Sigmoid colon (tissue), 7 donors: ENCODE measurements around the gene RBFOX1. TPM values are rescaled to one million over a fixed set of nuclear protein-coding genes. Genes with fewer than 3 reads are reported as not detected.

Experiments
- DNase-seq: peaks from one replicate; pipeline ENCODE4 v3.0.0-alpha.2; 2019
- H3K27ac ChIP-seq, 4 donors: fragments of 200-600 bp; sonication (generic); one replicate each; pipeline ENCODE4 v1.5.1; 2016 to 2019; ENCODE audit warnings: mild to moderate bottlenecking in 1 of 4
- H3K27me3 ChIP-seq, 3 donors: fragments of 200-600 bp; sonication (generic); one replicate each; pipeline ENCODE4 v1.5.1; 2019; ENCODE audit warnings: mild to moderate bottlenecking in 1 of 3
- H3K36me3 ChIP-seq, 4 donors: fragments of 200-600 bp; sonication (generic); one replicate each; pipeline ENCODE4 v1.5.1; 2016 to 2019
- H3K4me1 ChIP-seq, 4 donors: fragments of 200-600 bp; sonication (generic); one replicate each; pipeline ENCODE4 v1.5.1; 2017 to 2019
- H3K4me3 ChIP-seq, 4 donors: fragments of 200-600 bp; sonication (generic); one replicate each; pipeline ENCODE4 v1.5.1; 2017 to 2019; ENCODE audit warnings: mild to moderate bottlenecking in 2 of 4, moderate library complexity in 1 of 4
- H3K9me3 ChIP-seq, 4 donors: fragments of 200-600 bp in 3 of 4; sonication (generic) in 3 of 4; one replicate each; pipeline versions ENCODE4 v1.5.1 to v1.6.1; 2013 to 2019
- CTCF ChIP-seq, 4 experiments: fragments of 450-650 bp in 3 of 4; fragments of 200-600 bp in 1 of 4; IDR thresholded peaks; one replicate each; pipeline ENCODE4 v1.5.1; 2016 to 2019; ENCODE audit warnings: antibody characterized with exemption in 4 of 4, mild to moderate bottlenecking in 3 of 4, moderate library complexity in 2 of 4
- EP300 ChIP-seq, 4 donors: sonication (generic); formaldehyde crosslinking; IDR thresholded peaks; one replicate each; pipeline ENCODE4 v1.6.1; 2017; ENCODE audit warnings: antibody characterized with exemption in 4 of 4
- POLR2A ChIP-seq, 2 donors: fragments of 450-650 bp; IDR thresholded peaks; one replicate each; pipeline ENCODE4 v1.6.1; 2016; ENCODE audit warnings: antibody characterized with exemption in 2 of 2, mild to moderate bottlenecking in 2 of 2, moderate library complexity in 2 of 2
- POLR2AphosphoS5 ChIP-seq, 4 donors: sonication (generic); formaldehyde crosslinking; IDR thresholded peaks; one replicate each; pipeline ENCODE4 v1.6.1; 2017; ENCODE audit warnings: antibody characterized with exemption in 4 of 4
- WGBS, 2 donors: extraction: QIAGEN DNeasy Blood & Tissue Kit; methylation state at CpG; one replicate each; pipeline ENCODE4 v1.1.7; 2013; 5-methylcytosine and 5-hydroxymethylcytosine counted together
- intact Hi-C: fragments of 100-400 bp; cut with DNase I; formaldehyde crosslinking; loops from one replicate; pipeline ENCODE4 v1.15.1; 2023
- polyA plus RNA-seq, 3 donors: library from polyadenylated mRNA; stranded (reverse); fragments of 200-250 nt; gene quantifications; one replicate each; pipeline ENCODE4 v1.2.3, GENCODE V29; 2013
- total RNA-seq, 4 donors: library from RNA; depleted of rRNA; stranded (reverse); fragments of >200 nt; gene quantifications; one replicate each; pipeline ENCODE4 v1.1.0, GENCODE V29; 2016
- donor health status: healthy with polysubstance abuse.
- donor health status: Bipolar disorder and iron deficiency.
- donor health status: healthy.

RBFOX1 gene
- total and polyA plus RNA-seq, 7 donors, result under 0.01 to 4.4 (median 0.51) TPM; not detected in 3

GRCh38 chr16:7629571-7629970 is 296.9 kb downstream of the RBFOX1 start:
- TF ChIP-seq EP300 (IDR thresholded peaks at IDR 0.05), result no peak
- no peak for TF ChIP-seq POLR2AphosphoS5 (IDR thresholded peaks at IDR 0.05)
- TF ChIP-seq POLR2A (IDR thresholded peaks at IDR 0.05), result no peak
- no peak for TF ChIP-seq CTCF (IDR thresholded peaks at IDR 0.05)
- Histone ChIP-seq H3K36me3 (no peaks in the 10 kb centered on the region), H3K9me3 (no peaks in the 10 kb centered on the region), H3K4me3 (no peak overlapping the region), H3K27ac (no peak overlapping the region), H3K4me1 (no peaks in the 10 kb centered on the region), H3K27me3 (no peaks in the 10 kb centered on the region)
- 90 to 95% methylated on average over 5 of the region's 5 CpGs for WGBS, 2 donors
- intact Hi-C loops, result no loop called here
- DNase-seq, result no peak

GRCh38 chr16:7637446-7637845 is 304.8 kb downstream of the RBFOX1 start:
- no peaks in the 10 kb centered on the region for H3K36me3 ChIP-seq
- H3K27me3 ChIP-seq, result no peaks in the 10 kb centered on the region
- no peak for DNase-seq
- intact Hi-C loops, result no loop called here
- no peak overlapping the region for H3K4me3 ChIP-seq
- no peak for TF ChIP-seq POLR2A (IDR thresholded peaks at IDR 0.05)
- no peak for TF ChIP-seq POLR2AphosphoS5 (IDR thresholded peaks at IDR 0.05)
- TF ChIP-seq CTCF (IDR thresholded peaks at IDR 0.05), result no peak
- TF ChIP-seq EP300 (IDR thresholded peaks at IDR 0.05), result no peak
- 74 to 88% methylated on average over 4 of the region's 4 CpGs for WGBS, 2 donors
- no peaks in the 10 kb centered on the region for H3K9me3 ChIP-seq
- H3K4me1 ChIP-seq, result no peaks in the 10 kb centered on the region
- no peak overlapping the region for H3K27ac ChIP-seq

- H3K4me1 ChIP-seq, result no peaks in the 10 kb centered on the region
- no peak overlapping the region for H3K27ac ChIP-seq
- no peaks in the 10 kb centered on the region for H3K9me3 ChIP-seq
- H3K4me3 ChIP-seq, result no peak overlapping the region
- WGBS, 2 donors, result 86 to 90% methylated on average over 5 of the region's 5 CpGs
- TF ChIP-seq EP300 (IDR thresholded peaks at IDR 0.05) (no peak), POLR2A (IDR thresholded peaks at IDR 0.05) (no peak), POLR2AphosphoS5 (IDR thresholded peaks at IDR 0.05) (no peak), CTCF (IDR thresholded peaks at IDR 0.05) (no peak)
- no peaks in the 10 kb centered on the region for H3K36me3 ChIP-seq
- DNase-seq, result no peak
- intact Hi-C loops, result no loop called here
- no peaks in the 10 kb centered on the region for H3K27me3 ChIP-seq
Observed at GRCh38 chr16:7638306-7638705, 305.7 kb downstream of the RBFOX1 start.

GRCh38 chr16:7640334-7640733 is 307.7 kb downstream of the RBFOX1 start:
- H3K9me3 ChIP-seq, result no peaks in the 10 kb centered on the region
- 74 to 75% methylated on average over 3 of the region's 3 CpGs for WGBS, 2 donors
- H3K4me3 ChIP-seq, result no peak overlapping the region
- intact Hi-C loops, result no loop called here
- DNase-seq, result no peak
- no peak overlapping the region for H3K27ac ChIP-seq
- TF ChIP-seq POLR2A (IDR thresholded peaks at IDR 0.05) (no peak), CTCF (IDR thresholded peaks at IDR 0.05) (no peak), EP300 (IDR thresholded peaks at IDR 0.05) (no peak), POLR2AphosphoS5 (IDR thresholded peaks at IDR 0.05) (no peak)
- H3K27me3 ChIP-seq, result no peaks in the 10 kb centered on the region
- H3K36me3 ChIP-seq, result no peaks in the 10 kb centered on the region
- H3K4me1 ChIP-seq, result no peaks in the 10 kb centered on the region

GRCh38 chr16:7644176-7644575 is 311.5 kb downstream of the RBFOX1 start:
- H3K4me3 ChIP-seq, result no peak overlapping the region
- no peak for TF ChIP-seq EP300 (IDR thresholded peaks at IDR 0.05)
- no peak for TF ChIP-seq POLR2AphosphoS5 (IDR thresholded peaks at IDR 0.05)
- no peak for TF ChIP-seq POLR2A (IDR thresholded peaks at IDR 0.05)
- TF ChIP-seq CTCF (IDR thresholded peaks at IDR 0.05), result no peak
- no peak for DNase-seq
- H3K4me1 ChIP-seq, result no peaks in the 10 kb centered on the region
- H3K9me3 ChIP-seq, result no peaks in the 10 kb centered on the region
- H3K27ac ChIP-seq, result no peak overlapping the region
- H3K27me3 ChIP-seq, result no peaks in the 10 kb centered on the region
- 38 to 44% methylated on average over 6 of the region's 6 CpGs for WGBS, 2 donors
- H3K36me3 ChIP-seq, result no peaks in the 10 kb centered on the region
- intact Hi-C loops, result no loop called here
